Uterus (tissue), 2 donors: Measurements from ENCODE around the gene ST8SIA5.

ENCODE experiments used
- POLR2A ChIP-seq, 2 donors: fragments of 450-650 bp; IDR thresholded peaks; one replicate each; pipeline ENCODE4 v1.6.1; 2016; ENCODE audit warnings: antibody characterized with exemption in 2 of 2, mild to moderate bottlenecking in 1 of 2, moderate library complexity in 1 of 2
- TF ChIP-seq, protein P1 (sequence below), 4 experiments: fragments of 200-600 bp in 2 of 4; fragments of 450-650 bp in 2 of 4; sonication (generic) in 2 of 4; IDR thresholded peaks; one replicate each; pipeline ENCODE4 v1.5.1; 2016 to 2019; ENCODE audit warnings: antibody characterized with exemption in 4 of 4, mild to moderate bottlenecking in 2 of 4, moderate library complexity in 1 of 4

DNA sequence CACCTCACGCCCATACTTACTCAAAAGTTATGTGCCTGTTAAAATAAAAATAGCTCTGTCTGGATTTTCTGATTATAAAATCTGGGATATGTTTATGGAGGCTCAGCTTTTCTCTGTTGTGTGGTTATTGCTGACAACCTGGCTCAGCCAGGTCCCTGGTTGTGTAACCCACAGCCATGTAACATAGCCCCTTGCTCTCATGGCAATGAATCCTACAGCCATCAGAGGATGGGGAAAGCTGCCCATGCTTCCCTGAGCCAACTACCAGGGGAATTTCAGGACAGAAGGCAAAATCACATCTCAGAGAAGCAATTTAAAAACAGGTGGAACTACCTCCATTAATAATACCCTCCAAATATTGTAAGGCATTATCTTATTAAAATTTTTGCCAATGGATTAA is 29.7 kb downstream of the ST8SIA5 start:
- no peak for TF ChIP-seq POLR2A (IDR thresholded peaks at IDR 0.05)
- TF ChIP-seq, protein P1, sequence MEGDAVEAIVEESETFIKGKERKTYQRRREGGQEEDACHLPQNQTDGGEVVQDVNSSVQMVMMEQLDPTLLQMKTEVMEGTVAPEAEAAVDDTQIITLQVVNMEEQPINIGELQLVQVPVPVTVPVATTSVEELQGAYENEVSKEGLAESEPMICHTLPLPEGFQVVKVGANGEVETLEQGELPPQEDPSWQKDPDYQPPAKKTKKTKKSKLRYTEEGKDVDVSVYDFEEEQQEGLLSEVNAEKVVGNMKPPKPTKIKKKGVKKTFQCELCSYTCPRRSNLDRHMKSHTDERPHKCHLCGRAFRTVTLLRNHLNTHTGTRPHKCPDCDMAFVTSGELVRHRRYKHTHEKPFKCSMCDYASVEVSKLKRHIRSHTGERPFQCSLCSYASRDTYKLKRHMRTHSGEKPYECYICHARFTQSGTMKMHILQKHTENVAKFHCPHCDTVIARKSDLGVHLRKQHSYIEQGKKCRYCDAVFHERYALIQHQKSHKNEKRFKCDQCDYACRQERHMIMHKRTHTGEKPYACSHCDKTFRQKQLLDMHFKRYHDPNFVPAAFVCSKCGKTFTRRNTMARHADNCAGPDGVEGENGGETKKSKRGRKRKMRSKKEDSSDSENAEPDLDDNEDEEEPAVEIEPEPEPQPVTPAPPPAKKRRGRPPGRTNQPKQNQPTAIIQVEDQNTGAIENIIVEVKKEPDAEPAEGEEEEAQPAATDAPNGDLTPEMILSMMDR (IDR thresholded peaks at IDR 0.05), result no peak
